Neural progenitor cell (in vitro differentiated cells): ENCODE measurements around the gene ANO10.

Experiments
- CTCF ChIP-seq: fragments of 200-600 bp; sonication (generic); IDR thresholded peaks from 2 replicates; pipeline ENCODE4 v1.5.1; 2017; ENCODE audit warnings: antibody characterized with exemption, mild to moderate bottlenecking
- EZH2 ChIP-seq: fragments of 200-600 bp; sonication (generic); IDR thresholded peaks from 2 replicates; pipeline ENCODE4 v1.6.1; 2017; ENCODE audit warnings: antibody characterized with exemption, mild to moderate bottlenecking, moderate library complexity
- EZH2phosphoT487 ChIP-seq: fragments of 200-600 bp; sonication (generic); IDR thresholded peaks from 2 replicates; pipeline ENCODE4 v1.6.1; 2017; ENCODE audit warnings: antibody characterized with exemption

- TF ChIP-seq CTCF (no peak), EZH2phosphoT487 (no peak), EZH2 (no peak)
These were observed 11.2 kb upstream of the ANO10 start for GRCh38 chr3:43632986-43633385.
